HL-60 (cell line): ENCODE measurements around the gene DTD1.

Experiments
- DNase-seq, 2 experiments: peaks; one replicate each; pipeline ENCODE4 v3.0.0-alpha.2; 2010 to 2020; ENCODE audit warnings: low read depth in 1 of 2, low spot score in 1 of 2
- H3K27ac ChIP-seq: fragments of 250-450 bp; sonication (Bioruptor Pico); replicated peaks from 2 replicates; pipeline ENCODE4 v1.5.1; 2020; ENCODE audit warnings: mild to moderate bottlenecking, moderate library complexity
- H3K27me3 ChIP-seq: fragments of 250-450 bp; sonication (Bioruptor Pico); 2 replicates; pipeline ENCODE4 v1.5.1; 2021; ENCODE audit warnings: mild to moderate bottlenecking, moderate library complexity; ENCODE audit not compliant: insufficient read depth, poor library complexity, severe bottlenecking
- H3K4me3 ChIP-seq: replicated peaks from 2 replicates; pipeline ENCODE4 v1.5.1; 2011; ENCODE audit warnings: mild to moderate bottlenecking, control low read depth, low read length; ENCODE audit not compliant: insufficient read depth
- GABPA ChIP-seq: IDR thresholded peaks from 2 replicates; pipeline ENCODE4 v1.6.1; 2012; ENCODE audit warnings: low read depth
- POLR2AphosphoS5 ChIP-seq: IDR thresholded peaks from 2 replicates; pipeline ENCODE4 v1.6.1; 2012; ENCODE audit warnings: low read depth
- REST ChIP-seq: IDR thresholded peaks from 2 replicates; pipeline ENCODE4 v1.6.1; 2012; ENCODE audit warnings: low read depth; ENCODE audit not compliant: insufficient replicate concordance
- SPI1 ChIP-seq: IDR thresholded peaks from 2 replicates; pipeline ENCODE4 v1.6.1; 2012; ENCODE audit warnings: low read depth, mild to moderate bottlenecking, borderline replicate concordance
- TF ChIP-seq, protein P1 (sequence below): IDR thresholded peaks from one replicate; pipeline ENCODE4 v1.5.1; 2011; ENCODE audit warnings: low read length, control low read depth, inconsistent platforms; ENCODE audit not compliant: insufficient read depth

Gene DTD1

DNA sequence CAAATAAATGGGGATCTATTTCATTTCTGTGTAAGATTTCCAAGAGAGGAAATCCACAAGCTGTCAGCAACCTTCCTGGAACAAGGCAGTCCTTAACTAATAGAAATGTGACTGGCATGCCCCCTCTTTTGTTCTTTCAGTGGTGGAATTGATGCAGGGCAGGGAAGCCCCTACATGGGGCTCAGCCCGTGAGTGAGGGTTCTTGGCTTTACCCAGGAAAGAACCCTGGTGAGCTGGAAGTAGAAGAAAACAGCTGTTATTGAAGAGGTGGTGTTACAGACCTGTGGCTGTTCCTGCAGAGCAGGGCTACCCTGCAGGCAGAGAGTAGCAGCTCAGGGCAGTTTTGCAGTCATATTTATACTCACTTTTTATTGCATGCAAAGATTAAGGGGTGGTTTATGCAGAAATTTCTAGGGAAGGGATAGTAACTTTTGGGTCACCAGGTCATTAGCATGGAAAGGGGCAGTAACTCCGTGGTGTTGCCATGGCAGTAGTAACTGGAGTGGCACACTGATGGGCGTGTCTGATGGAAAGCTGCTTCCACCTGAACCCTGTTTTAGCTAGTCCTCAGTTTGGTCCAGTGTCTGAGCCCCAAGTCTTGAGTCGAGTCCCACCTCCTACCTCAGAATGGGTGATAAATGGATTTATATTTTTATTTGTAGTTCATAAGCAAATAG, 137.1 kb downstream of the DTD1 start:
- Histone ChIP-seq H3K4me3 (no peak overlapping the region), H3K27ac (no peak overlapping the region), H3K27me3 (no peaks in the 10 kb centered on the region)
- TF ChIP-seq GABPA (no peak), SPI1 (no peak), REST (no peak), POLR2AphosphoS5 (no peak)
- TF ChIP-seq, protein P1, sequence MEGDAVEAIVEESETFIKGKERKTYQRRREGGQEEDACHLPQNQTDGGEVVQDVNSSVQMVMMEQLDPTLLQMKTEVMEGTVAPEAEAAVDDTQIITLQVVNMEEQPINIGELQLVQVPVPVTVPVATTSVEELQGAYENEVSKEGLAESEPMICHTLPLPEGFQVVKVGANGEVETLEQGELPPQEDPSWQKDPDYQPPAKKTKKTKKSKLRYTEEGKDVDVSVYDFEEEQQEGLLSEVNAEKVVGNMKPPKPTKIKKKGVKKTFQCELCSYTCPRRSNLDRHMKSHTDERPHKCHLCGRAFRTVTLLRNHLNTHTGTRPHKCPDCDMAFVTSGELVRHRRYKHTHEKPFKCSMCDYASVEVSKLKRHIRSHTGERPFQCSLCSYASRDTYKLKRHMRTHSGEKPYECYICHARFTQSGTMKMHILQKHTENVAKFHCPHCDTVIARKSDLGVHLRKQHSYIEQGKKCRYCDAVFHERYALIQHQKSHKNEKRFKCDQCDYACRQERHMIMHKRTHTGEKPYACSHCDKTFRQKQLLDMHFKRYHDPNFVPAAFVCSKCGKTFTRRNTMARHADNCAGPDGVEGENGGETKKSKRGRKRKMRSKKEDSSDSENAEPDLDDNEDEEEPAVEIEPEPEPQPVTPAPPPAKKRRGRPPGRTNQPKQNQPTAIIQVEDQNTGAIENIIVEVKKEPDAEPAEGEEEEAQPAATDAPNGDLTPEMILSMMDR = no peak
- DNase-seq = no peak

DNA sequence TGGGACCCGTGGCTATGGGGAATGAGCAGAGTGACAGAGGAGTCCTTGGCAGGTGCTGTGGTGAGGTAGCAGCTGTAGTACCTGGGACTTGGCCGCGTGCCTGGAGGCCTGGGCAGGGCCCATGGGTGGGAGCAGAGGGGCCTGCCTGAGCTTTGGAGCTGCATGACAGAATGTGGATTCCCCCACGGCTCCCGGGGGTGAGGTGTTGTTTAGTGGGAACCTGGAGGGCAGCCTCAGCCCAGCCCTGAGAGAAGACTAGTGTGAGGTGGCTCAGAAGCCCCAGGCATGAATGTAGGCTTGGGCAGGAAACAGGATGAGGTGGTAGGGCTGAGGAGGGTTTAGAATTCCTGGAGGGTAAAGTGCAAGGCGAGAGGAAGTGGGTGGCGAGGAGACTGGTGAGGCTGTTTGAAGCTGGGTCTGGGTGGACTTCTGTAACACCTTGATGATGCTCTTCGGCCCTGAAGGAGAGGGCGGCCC, 139.2 kb downstream of the DTD1 start:
- TF ChIP-seq SPI1 (no peak), POLR2AphosphoS5 (no peak), REST (no peak)
- Histone ChIP-seq H3K4me3 (no peak overlapping the region), H3K27me3 (no peaks in the 10 kb centered on the region)

DNA sequence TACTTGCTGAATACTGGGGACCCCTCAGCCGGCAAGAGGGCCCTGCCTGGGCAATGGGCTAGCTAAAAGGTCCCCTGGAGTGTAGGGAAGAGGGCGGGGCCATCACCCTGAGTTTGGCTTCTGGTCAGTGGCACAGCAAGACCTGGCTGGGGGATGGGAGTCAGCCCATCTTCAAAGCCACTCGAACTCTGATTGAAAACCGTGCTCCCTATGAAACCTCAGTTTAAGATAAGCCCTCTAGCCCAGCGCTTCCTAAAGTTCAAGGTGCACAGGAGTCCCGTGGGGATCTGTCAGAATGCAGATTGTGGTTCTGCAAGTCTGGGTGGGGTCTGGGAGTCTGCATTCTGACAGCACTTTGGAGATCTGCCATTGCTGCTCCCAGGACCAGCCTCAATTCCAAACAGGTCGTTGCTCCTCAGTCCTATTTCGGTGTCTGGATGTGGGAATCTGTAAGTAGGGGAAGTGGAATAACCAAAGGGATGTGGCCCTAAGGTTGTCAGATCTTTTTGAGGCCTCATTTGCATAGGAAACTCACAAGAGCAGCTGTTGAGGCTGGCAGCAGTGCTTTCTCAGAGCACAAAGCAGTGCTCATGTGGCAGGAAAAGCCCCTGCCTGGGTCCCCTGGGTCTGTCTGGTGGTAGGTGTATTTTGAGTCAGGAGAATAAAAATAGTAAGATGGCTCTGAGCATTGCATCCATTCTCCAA, 140.5 kb downstream of the DTD1 start:
- Histone ChIP-seq H3K27me3 (no peaks in the 10 kb centered on the region), H3K27ac (no peak overlapping the region), H3K4me3 (no peak overlapping the region)
- no peak for DNase-seq
- no peak for TF ChIP-seq GABPA
- TF ChIP-seq POLR2AphosphoS5 = no peak

More for the DNA sequence above, 139.2 kb downstream of the DTD1 start:
- no peak for DNase-seq
- no peak overlapping the region for H3K27ac ChIP-seq

- Histone ChIP-seq H3K27me3 (no peaks in the 10 kb centered on the region), H3K27ac (no peak overlapping the region), H3K4me3 (no peak overlapping the region)
- DNase-seq = no peak
- TF ChIP-seq GABPA = no peak
- no peak for TF ChIP-seq POLR2AphosphoS5
- TF ChIP-seq, protein P1 = no peak
- TF ChIP-seq SPI1 = no peak
- TF ChIP-seq REST = no peak
Measured at GRCh38 chr20:18728870-18729224, 141.0 kb downstream of the DTD1 start.
